Activated CD4-positive, alpha-beta T cell treated with anti-CD3 and anti-CD28 coated beads, Interleukin-2, amount 10 ng/mL, durations not matched to agents 7 days and 5 days (primary cell): Measurements from ENCODE around the gene CCDC184. TPM values are rescaled to one million over a fixed set of nuclear protein-coding genes. Genes with fewer than 3 reads are reported as not detected.
A peak's percentile ranks its signal among the peaks of the same experiment; 100 is the strongest.

ENCODE experiments used
- CTCF ChIA-PET: fragments of 350-600 bp; sonication (Branson Sonifier 250); formaldehyde crosslinking; loops from one replicate; lab custom pipeline; 2021; ENCODE audit warnings: antibody characterized with exemption; lab: Charles Lee
- POLR2A ChIA-PET: fragments of 350-600 bp; sonication (Branson Sonifier 250); formaldehyde crosslinking; loops from one replicate; lab custom pipeline; 2021; ENCODE audit warnings: antibody characterized with exemption; lab: Charles Lee
- DNase-seq: peaks from one replicate; pipeline ENCODE4 v3.0.0-alpha.2; 2020
- H3K27ac Mint-ChIP-seq: one replicate; pipeline ENCODE4 v1.8.0; 2021; ENCODE audit warnings: mild to moderate bottlenecking, moderate library complexity, mixed read lengths
- H3K27me3 Mint-ChIP-seq: one replicate; pipeline ENCODE4 v1.8.0; 2021; ENCODE audit warnings: mixed read lengths
- H3K36me3 Mint-ChIP-seq: one replicate; pipeline ENCODE4 v1.8.0; 2021; ENCODE audit warnings: low read depth, mixed read lengths
- H3K4me1 Mint-ChIP-seq: one replicate; pipeline ENCODE4 v1.8.0; 2021; ENCODE audit warnings: mixed read lengths
- H3K4me3 Mint-ChIP-seq: one replicate; pipeline ENCODE4 v1.8.0; 2021; ENCODE audit warnings: mild to moderate bottlenecking, moderate library complexity, mixed read lengths
- H3K9me3 Mint-ChIP-seq: one replicate; pipeline ENCODE4 v1.8.0; 2021; ENCODE audit warnings: mixed read lengths
- total RNA-seq, 2 experiments: library from RNA; stranded (reverse); gene quantifications; one replicate each; pipeline ENCODE4 v1.2.3, GENCODE V29; 2021

Gene CCDC184
- total RNA-seq, 2 experiments from 2014 or later, result 0.17 to 0.22 TPM

- DNase-seq, result no peak
- ChIA-PET POLR2A (interaction anchor here (0.6 kb wide), 1 partner anchor 9 kb away, joined by 3 read pairs; no protein-coding TSS in a partner anchor), CTCF (interaction anchor here (0.6 to 1.9 kb wide), 10 partner anchors 13 to 369 kb away, joined by 3 to 12 read pairs (median 4); partner anchors contain the start of genes ASB8 and SENP1)
- H3K27ac Mint-ChIP-seq, result no peak overlapping the region
- peaks cover 57% of the 10 kb centered on the region for H3K27me3 Mint-ChIP-seq
- peaks cover 17% of the 10 kb centered on the region for H3K4me1 Mint-ChIP-seq
- no peaks in the 10 kb centered on the region for H3K9me3 Mint-ChIP-seq
- H3K4me3 Mint-ChIP-seq, result peak overlapping the region; percentile 87
- no peaks in the 10 kb centered on the region for H3K36me3 Mint-ChIP-seq
These were observed 813 bp upstream of the CCDC184 start for GRCh38 chr12:48182631-48183030.

GRCh38 chr12:48183876-48184548, 568 bp downstream of the CCDC184 start:
- CTCF ChIA-PET, result interaction anchor here (0.7 to 1.9 kb wide), 3 partner anchors 13 to 27 kb away, joined by 3 to 5 read pairs (median 5); partner anchors contain the start of gene ASB8
- peak overlapping the region; percentile 87 for H3K4me3 Mint-ChIP-seq
- H3K27ac Mint-ChIP-seq, result no peak overlapping the region
- peak; percentile 25 for DNase-seq
- no peaks in the 10 kb centered on the region for H3K9me3 Mint-ChIP-seq
- H3K27me3 Mint-ChIP-seq, result peaks cover 58% of the 10 kb centered on the region
- POLR2A ChIA-PET, result no interaction called here
- peaks cover 17% of the 10 kb centered on the region for H3K4me1 Mint-ChIP-seq
- no peaks in the 10 kb centered on the region for H3K36me3 Mint-ChIP-seq

GRCh38 chr12:48184549-48184922, 1.1 kb downstream of the CCDC184 start:
- no peaks in the 10 kb centered on the region for H3K36me3 Mint-ChIP-seq
- no peaks in the 10 kb centered on the region for H3K9me3 Mint-ChIP-seq
- peak overlapping the region; percentile 62 for H3K4me3 Mint-ChIP-seq
- ChIA-PET CTCF (interaction anchor here (0.7 kb wide), 1 partner anchor 15 kb away, joined by 3 read pairs; no protein-coding TSS in a partner anchor), POLR2A (no interaction called here)
- H3K27me3 Mint-ChIP-seq, result peaks cover 56% of the 10 kb centered on the region
- H3K27ac Mint-ChIP-seq, result no peak overlapping the region
- peaks cover 17% of the 10 kb centered on the region for H3K4me1 Mint-ChIP-seq
- DNase-seq, result no peak

GRCh38 chr12:48185181-48185919, 1.9 kb downstream of the CCDC184 start:
- Mint-ChIP-seq H3K27me3 (peaks cover 58% of the 10 kb centered on the region), H3K36me3 (no peaks in the 10 kb centered on the region), H3K9me3 (no peaks in the 10 kb centered on the region), H3K27ac (no peak overlapping the region), H3K4me3 (no peak overlapping the region), H3K4me1 (peaks cover 17% of the 10 kb centered on the region)
- POLR2A ChIA-PET, result no interaction called here
- DNase-seq, result no peak
- CTCF ChIA-PET, result interaction anchor here (0.7 to 1.3 kb wide), 2 partner anchors 10 to 422 kb away, joined by 3 to 4 read pairs; no protein-coding TSS in a partner anchor

- no peak overlapping the region for H3K4me3 Mint-ChIP-seq
- H3K27ac Mint-ChIP-seq, result no peak overlapping the region
- no peaks in the 10 kb centered on the region for H3K9me3 Mint-ChIP-seq
- ChIA-PET POLR2A (no interaction called here), CTCF (interaction anchor here (1.0 to 1.7 kb wide), 2 partner anchors 239 to 472 kb away, joined by 3 read pairs; no protein-coding TSS in a partner anchor)
- H3K4me1 Mint-ChIP-seq, result peaks cover 11% of the 10 kb centered on the region
- DNase-seq, result no peak
- no peaks in the 10 kb centered on the region for H3K36me3 Mint-ChIP-seq
- peaks cover 49% of the 10 kb centered on the region for H3K27me3 Mint-ChIP-seq
These were observed 4.7 kb downstream of the CCDC184 start for GRCh38 chr12:48187916-48188695.

- ChIA-PET CTCF (interaction anchor here (0.5 to 1.7 kb wide), 7 partner anchors 9 to 329 kb away, joined by 3 to 7 read pairs (median 3); no protein-coding TSS in a partner anchor), POLR2A (no interaction called here)
- Mint-ChIP-seq H3K4me1 (peaks cover 6% of the 10 kb centered on the region), H3K27me3 (peaks cover 54% of the 10 kb centered on the region), H3K36me3 (no peaks in the 10 kb centered on the region), H3K4me3 (no peak overlapping the region), H3K9me3 (no peaks in the 10 kb centered on the region), H3K27ac (no peak overlapping the region)
- peak; percentile 78 for DNase-seq
These were observed 6.1 kb downstream of the CCDC184 start for GRCh38 chr12:48189331-48190125.

- H3K27me3 Mint-ChIP-seq, result peaks cover 47% of the 10 kb centered on the region
- H3K4me1 Mint-ChIP-seq, result peaks cover 4% of the 10 kb centered on the region
- no peak overlapping the region for H3K27ac Mint-ChIP-seq
- no peak overlapping the region for H3K4me3 Mint-ChIP-seq
- POLR2A ChIA-PET, result no interaction called here
- no peaks in the 10 kb centered on the region for H3K36me3 Mint-ChIP-seq
- CTCF ChIA-PET, result no interaction called here
- H3K9me3 Mint-ChIP-seq, result no peaks in the 10 kb centered on the region
- no peak for DNase-seq
These were observed 7.7 kb downstream of the CCDC184 start for GRCh38 chr12:48191096-48191495.

GRCh38 chr12:48192861-48193260, 9.4 kb downstream of the CCDC184 start:
- peaks cover 42% of the 10 kb centered on the region for H3K27me3 Mint-ChIP-seq
- H3K4me3 Mint-ChIP-seq, result no peak overlapping the region
- no peaks in the 10 kb centered on the region for H3K9me3 Mint-ChIP-seq
- no peak overlapping the region for H3K27ac Mint-ChIP-seq
- CTCF ChIA-PET, result no interaction called here
- no peaks in the 10 kb centered on the region for H3K36me3 Mint-ChIP-seq
- DNase-seq, result no peak
- POLR2A ChIA-PET, result no interaction called here
- H3K4me1 Mint-ChIP-seq, result peaks cover 13% of the 10 kb centered on the region

GRCh38 chr12:48193623-48194022, 10.2 kb downstream of the CCDC184 start:
- peaks cover 3% of the 10 kb centered on the region for H3K36me3 Mint-ChIP-seq
- H3K27ac Mint-ChIP-seq, result no peak overlapping the region
- CTCF ChIA-PET, result no interaction called here
- peaks cover 13% of the 10 kb centered on the region for H3K4me1 Mint-ChIP-seq
- peaks cover 36% of the 10 kb centered on the region for H3K27me3 Mint-ChIP-seq
- no peak for DNase-seq
- POLR2A ChIA-PET, result no interaction called here
- no peaks in the 10 kb centered on the region for H3K9me3 Mint-ChIP-seq
- H3K4me3 Mint-ChIP-seq, result no peak overlapping the region

GRCh38 chr12:48194799-48195201, 11.4 kb downstream of the CCDC184 start:
- no peak for DNase-seq
- Mint-ChIP-seq H3K27ac (no peak overlapping the region), H3K36me3 (peaks cover 7% of the 10 kb centered on the region), H3K27me3 (peaks cover 35% of the 10 kb centered on the region), H3K9me3 (no peaks in the 10 kb centered on the region), H3K4me1 (peaks cover 24% of the 10 kb centered on the region), H3K4me3 (no peak overlapping the region)
- ChIA-PET POLR2A (no interaction called here), CTCF (interaction anchor here (0.8 to 1.5 kb wide), 2 partner anchors 9 to 12 kb away, joined by 3 to 4 read pairs; partner anchors contain the start of gene CCDC184)

- Mint-ChIP-seq H3K9me3 (peaks cover 14% of the 10 kb centered on the region), H3K27ac (peak overlapping the region; percentile 90), H3K36me3 (peaks cover 34% of the 10 kb centered on the region), H3K4me3 (peak overlapping the region; percentile 77), H3K4me1 (peaks cover 48% of the 10 kb centered on the region), H3K27me3 (peaks cover 20% of the 10 kb centered on the region)
- ChIA-PET CTCF (interaction anchor here (0.7 to 2.1 kb wide), 12 partner anchors 8 to 455 kb away, joined by 3 to 7 read pairs (median 3); partner anchors contain the start of genes CCDC184 and TMEM106C), POLR2A (no interaction called here)
- peak; percentile 46 for DNase-seq
These were observed 14.1 kb downstream of the CCDC184 start for GRCh38 chr12:48197549-48197970.
